Colonic mucosa (tissue), 4 donors: ENCODE results near the gene UNC13A. TPM values are rescaled to one million over a fixed set of nuclear protein-coding genes. Genes with fewer than 3 reads are reported as not detected.

Experiments used
- DNase-seq: peaks from one replicate; pipeline ENCODE4 v3.0.0-alpha.2; 2020
- H3K27ac ChIP-seq: fragments of 200-600 bp; one replicate; pipeline ENCODE4 v1.8.0; 2021
- H3K27me3 ChIP-seq: fragments of 200-600 bp; one replicate; pipeline ENCODE4 v1.8.0; 2021
- H3K36me3 ChIP-seq: fragments of 200-600 bp; one replicate; pipeline ENCODE4 v1.8.0; 2021
- H3K4me1 ChIP-seq: fragments of 200-600 bp; one replicate; pipeline ENCODE4 v1.8.0; 2021; ENCODE audit warnings: mild to moderate bottlenecking
- H3K4me3 ChIP-seq: fragments of 200-600 bp; one replicate; pipeline ENCODE4 v1.8.0; 2021
- H3K9ac ChIP-seq, 2 donors: one replicate each; pipeline ENCODE4 v1.7.0; 2013; ENCODE audit warnings: control low read depth in 2 of 2, low read depth in 2 of 2, low read length in 2 of 2
- H3K9me3 ChIP-seq: fragments of 200-600 bp; one replicate; pipeline ENCODE4 v1.8.0; 2021
- CTCF ChIP-seq: fragments of 200-600 bp; IDR thresholded peaks from one replicate; pipeline ENCODE4 v1.8.0; 2022; ENCODE audit warnings: antibody characterized with exemption, mild to moderate bottlenecking
- intact Hi-C: fragments of 100-400 bp; cut with DNase I; formaldehyde crosslinking; loops from one replicate; pipeline ENCODE4 v1.14.1; 2022
- total RNA-seq, 2 donors: library from RNA; stranded (reverse); fragmentation: NEBNext Ultra II Directional in 1 of 2; extraction: Animal tissue kit (Norgen Biotek cat#: 25700) in 1 of 2; gene quantifications; one replicate each; pipeline ENCODE4 v1.2.1, GENCODE V29; 2021
- donor health status: healthy.
- donor health status: DM: no; HTN: no; CAD: no.
- donor health status: DM: no; HTN: no; CAD: no.

The UNC13A gene
- total RNA-seq, 2 donors from 2014 or later: 0.29 to 0.62 TPM

GRCh38 chr19:17620696-17621095, 67.5 kb downstream of the UNC13A start:
- intact Hi-C loops: no loop called here
- no peak for TF ChIP-seq CTCF
- DNase-seq: no peak
- Histone ChIP-seq H3K9me3 (no peaks in the 10 kb centered on the region), H3K4me3 (no peak overlapping the region), H3K9ac (no peak overlapping the region), H3K36me3 (no peaks in the 10 kb centered on the region), H3K4me1 (no peaks in the 10 kb centered on the region), H3K27me3 (no peaks in the 10 kb centered on the region), H3K27ac (no peak overlapping the region)

- no peak for DNase-seq
- H3K9me3 ChIP-seq: no peaks in the 10 kb centered on the region
- no peak overlapping the region for H3K4me3 ChIP-seq
- H3K36me3 ChIP-seq: no peaks in the 10 kb centered on the region
- H3K27ac ChIP-seq: no peak overlapping the region
- intact Hi-C loops: no loop called here
- H3K4me1 ChIP-seq: no peaks in the 10 kb centered on the region
- no peaks in the 10 kb centered on the region for H3K27me3 ChIP-seq
- H3K9ac ChIP-seq: no peak overlapping the region
- TF ChIP-seq CTCF: no peak
Observed at GRCh38 chr19:17618936-17619335, 69.2 kb downstream of the UNC13A start.

GRCh38 chr19:17618281-17618903, 69.8 kb downstream of the UNC13A start:
- DNase-seq: no peak
- TF ChIP-seq CTCF: no peak
- Histone ChIP-seq H3K4me1 (no peaks in the 10 kb centered on the region), H3K27me3 (no peaks in the 10 kb centered on the region), H3K4me3 (no peak overlapping the region), H3K27ac (no peak overlapping the region), H3K9me3 (no peaks in the 10 kb centered on the region), H3K36me3 (no peaks in the 10 kb centered on the region), H3K9ac (no peak overlapping the region)
- intact Hi-C loops: no loop called here

- intact Hi-C loops: no loop called here
- H3K36me3 ChIP-seq: no peaks in the 10 kb centered on the region
- no peak overlapping the region for H3K9ac ChIP-seq
- no peaks in the 10 kb centered on the region for H3K4me1 ChIP-seq
- DNase-seq: no peak
- H3K27ac ChIP-seq: no peak overlapping the region
- H3K4me3 ChIP-seq: no peak overlapping the region
- H3K9me3 ChIP-seq: no peaks in the 10 kb centered on the region
- no peak for TF ChIP-seq CTCF
- H3K27me3 ChIP-seq: no peaks in the 10 kb centered on the region
Observed at GRCh38 chr19:17617807-17618192, 70.4 kb downstream of the UNC13A start.

- no peaks in the 10 kb centered on the region for H3K4me1 ChIP-seq
- H3K36me3 ChIP-seq: no peaks in the 10 kb centered on the region
- H3K9me3 ChIP-seq: no peaks in the 10 kb centered on the region
- H3K27me3 ChIP-seq: no peaks in the 10 kb centered on the region
- no peak for DNase-seq
- H3K4me3 ChIP-seq: no peak overlapping the region
- intact Hi-C loops: no loop called here
- no peak overlapping the region for H3K27ac ChIP-seq
- no peak for TF ChIP-seq CTCF
- peak overlapping the region in 1 of 2 donors; percentile 35 for H3K9ac ChIP-seq
Observed at GRCh38 chr19:17616961-17617806, 71.0 kb downstream of the UNC13A start.
